B cell (primary cell): ENCODE measurements around the gene LAIR1. TPM values are rescaled to one million over a fixed set of nuclear protein-coding genes. Genes with fewer than 3 reads are reported as not detected.

Experiments used
- ATAC-seq: fragments of 200-7000 bp; cut with Tn5 transposase; one replicate; pipeline ENCODE4 v1.10.0; 2021; ENCODE audit warnings: low read depth, mild to moderate bottlenecking, moderate number of reproducible peaks, moderate library complexity
- CTCF ChIA-PET: fragments of 350-600 bp; sonication (Branson Sonifier 250); formaldehyde crosslinking; loops from one replicate; lab custom pipeline; 2021; ENCODE audit warnings: antibody characterized with exemption, inconsistent platforms; lab: Charles Lee
- POLR2A ChIA-PET: fragments of 350-600 bp; sonication (Branson Sonifier 250); formaldehyde crosslinking; loops from one replicate; lab custom pipeline; 2021; ENCODE audit warnings: antibody characterized with exemption; lab: Charles Lee
- DNase-seq: peaks from one replicate; pipeline ENCODE4 v3.0.0; 2013
- H2AFZ ChIP-seq: 2 replicates; pipeline ENCODE4 v1.6.1; 2012; ENCODE audit warnings: mild to moderate bottlenecking, low read depth, low read length; ENCODE audit not compliant: insufficient read depth, poor library complexity, severe bottlenecking
- H3K27ac ChIP-seq, 2 donors: 1 replicate in 1 of 2; 2 replicates in 1 of 2; pipeline ENCODE4 v1.5.1; 2012 to 2013; ENCODE audit warnings: low read length in 2 of 2, mild to moderate bottlenecking in 2 of 2, moderate library complexity in 1 of 2
- H3K27me3 ChIP-seq, 4 experiments: fragments of 200-600 bp in 1 of 4; sonication (generic) in 1 of 4; replicated peaks in 1 of 4; 1 replicate in 2 of 4; 2 replicates in 2 of 4; pipeline versions ENCODE4 v1.6.1 to v1.7.0; 2013 to 2016; ENCODE audit warnings: low read length in 3 of 4, mild to moderate bottlenecking in 2 of 4, mixed read lengths in 1 of 4, moderate library complexity in 1 of 4; ENCODE audit not compliant: insufficient read depth in 4 of 4, control insufficient read depth in 3 of 4; ENCODE audit errors: control extremely low read depth in 1 of 4
- H3K36me3 ChIP-seq, 2 experiments: replicated peaks in 1 of 2; 1 replicate in 1 of 2; 2 replicates in 1 of 2; pipeline versions ENCODE4 v1.6.1 to v1.7.1; 2013; ENCODE audit warnings: low read length in 1 of 2; ENCODE audit not compliant: insufficient read depth in 2 of 2, control insufficient read depth in 1 of 2; ENCODE audit errors: control extremely low read depth in 1 of 2, extremely low read depth in 1 of 2
- H3K4me1 ChIP-seq, 2 donors: fragments of 200-600 bp in 1 of 2; sonication (generic) in 1 of 2; 1 replicate in 1 of 2; 2 replicates in 1 of 2; pipeline versions ENCODE4 v1.5.1 to v1.6.1; 2013 to 2017; ENCODE audit warnings: low read length in 2 of 2; ENCODE audit not compliant: control insufficient read depth in 2 of 2, insufficient read depth in 2 of 2
- H3K4me2 ChIP-seq: replicated peaks from 2 replicates; pipeline ENCODE3; 2012; ENCODE audit warnings: mild to moderate bottlenecking, low read depth, low read length; ENCODE audit not compliant: poor library complexity, severe bottlenecking
- H3K4me3 ChIP-seq, 5 experiments: fragments of 200-600 bp in 1 of 5; sonication (generic) in 1 of 5; 1 replicate in 3 of 5; 2 replicates in 2 of 5; pipeline versions ENCODE4 v1.5.1 to v1.7.0; 2011 to 2016; ENCODE audit warnings: low read length in 4 of 5, mild to moderate bottlenecking in 4 of 5, low read depth in 2 of 5, control low read depth in 1 of 5, moderate library complexity in 1 of 5; ENCODE audit not compliant: insufficient read depth in 1 of 5; ENCODE audit errors: control extremely low read depth in 1 of 5, extremely low read depth in 1 of 5
- H3K79me2 ChIP-seq: fragments of 200-600 bp; sonication (generic); one replicate; pipeline ENCODE4 v1.6.0; 2016; ENCODE audit warnings: low read length; ENCODE audit not compliant: control insufficient read depth, insufficient read depth
- H3K9ac ChIP-seq: fragments of 200-600 bp; sonication (generic); 2 replicates; pipeline ENCODE4 v1.6.1; 2017; ENCODE audit warnings: mild to moderate bottlenecking, low read length, moderate library complexity
- H3K9me3 ChIP-seq, 3 donors: one replicate each; pipeline versions ENCODE4 v1.6.1 to v1.7.1; 2013; ENCODE audit warnings: low read length in 2 of 3; ENCODE audit not compliant: control insufficient read depth in 2 of 3, insufficient read depth in 1 of 3; ENCODE audit errors: control extremely low read depth in 1 of 3
- H4K20me1 ChIP-seq: 2 replicates; pipeline ENCODE4 v1.6.0; 2012; ENCODE audit warnings: mild to moderate bottlenecking, low read length; ENCODE audit not compliant: insufficient read depth, control insufficient read depth, poor library complexity, severe bottlenecking
- H3K27ac Mint-ChIP-seq: one replicate; pipeline ENCODE4 v1.8.0; 2021; ENCODE audit warnings: mixed read lengths
- H3K27me3 Mint-ChIP-seq: one replicate; pipeline ENCODE4 v1.8.0; 2021; ENCODE audit warnings: mixed read lengths
- H3K4me1 Mint-ChIP-seq: one replicate; pipeline ENCODE4 v1.8.0; 2021; ENCODE audit warnings: mixed read lengths
- H3K4me3 Mint-ChIP-seq: one replicate; pipeline ENCODE4 v1.8.0; 2021; ENCODE audit warnings: mixed read lengths
- H3K9me3 Mint-ChIP-seq: one replicate; pipeline ENCODE4 v1.8.0; 2022; ENCODE audit warnings: mixed read lengths; ENCODE audit not compliant: insufficient read depth
- EZH2 ChIP-seq: IDR thresholded peaks from 2 replicates; pipeline ENCODE4 v1.6.1; 2012; ENCODE audit warnings: borderline replicate concordance, low read depth, mild to moderate bottlenecking, moderate library complexity, low read length; ENCODE audit not compliant: insufficient read depth, poor library complexity, severe bottlenecking
- WGBS: methylation state at CpG from one replicate; pipeline ENCODE4 v1.1.5; 2013; ENCODE audit warnings: missing lambda C conversion rate; ENCODE audit not compliant: insufficient coverage; 5-methylcytosine and 5-hydroxymethylcytosine counted together
- intact Hi-C: fragments of 100-400 bp; cut with micrococcal nuclease; formaldehyde crosslinking; loops from one replicate; pipeline ENCODE4 v1.10.0; 2022
- polyA plus RNA-seq: library from polyadenylated mRNA; depleted of rRNA; stranded (reverse); fragments of >200 nt; gene quantifications from 2 replicates; pipeline ENCODE4 v1.2.3, GENCODE V29; 2012
- total RNA-seq, 2 donors: library from RNA; stranded (reverse); fragments of 120-200 nt in 1 of 2; gene quantifications; 1 replicate in 1 of 2; 2 replicates in 1 of 2; pipeline versions ENCODE4 v1.2.3 to v1.2.4, GENCODE V29; 2013 to 2022
- TF ChIP-seq, protein P1 (sequence below): fragments of 200-600 bp; IDR thresholded peaks from one replicate; pipeline ENCODE4 v1.8.0; 2022; ENCODE audit warnings: antibody characterized with exemption, mild to moderate bottlenecking

The LAIR1 gene
- total and polyA plus RNA-seq, 2 donors (not counting 1 experiment from before 2014, with no cell fraction given), result 41.5 to 173 TPM

DNA sequence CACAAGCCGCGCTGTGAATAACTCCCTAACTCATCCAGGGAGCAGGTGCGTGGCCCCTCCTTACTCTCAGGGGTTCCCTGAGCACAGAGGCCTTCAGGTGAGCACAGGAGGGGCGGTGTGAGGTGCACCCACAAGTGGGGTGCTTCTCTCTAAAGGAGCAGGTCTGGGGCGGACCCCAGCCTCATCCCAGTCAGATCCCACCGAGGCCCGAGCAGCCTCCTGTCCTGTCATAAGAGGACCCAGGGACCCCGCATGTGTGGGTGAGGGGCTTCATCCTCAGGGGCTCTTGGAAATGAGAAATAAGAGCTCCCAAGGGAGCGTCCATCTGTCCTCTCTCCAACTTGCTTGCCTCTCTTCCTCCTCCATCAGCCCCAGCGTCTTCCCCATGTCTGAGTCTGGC lies 48.8 kb downstream of the LAIR1 start:
- POLR2A ChIA-PET, result no interaction called here
- H3K4me3 Mint-ChIP-seq, result no peak overlapping the region
- H3K4me2 ChIP-seq, result no peak overlapping the region
- no CpG with 5 or more reads among the region's 10 CpGs for WGBS
- H3K4me1 ChIP-seq, result peaks cover 21 to 29% of the 10 kb centered on the region in 2 donors
- no peak for ATAC-seq
- H2AFZ ChIP-seq, result no peak overlapping the region
- H3K4me1 Mint-ChIP-seq, result peaks cover 32% of the 10 kb centered on the region
- no peak for DNase-seq
- TF ChIP-seq EZH2, result no peak
- TF ChIP-seq, protein P1, sequence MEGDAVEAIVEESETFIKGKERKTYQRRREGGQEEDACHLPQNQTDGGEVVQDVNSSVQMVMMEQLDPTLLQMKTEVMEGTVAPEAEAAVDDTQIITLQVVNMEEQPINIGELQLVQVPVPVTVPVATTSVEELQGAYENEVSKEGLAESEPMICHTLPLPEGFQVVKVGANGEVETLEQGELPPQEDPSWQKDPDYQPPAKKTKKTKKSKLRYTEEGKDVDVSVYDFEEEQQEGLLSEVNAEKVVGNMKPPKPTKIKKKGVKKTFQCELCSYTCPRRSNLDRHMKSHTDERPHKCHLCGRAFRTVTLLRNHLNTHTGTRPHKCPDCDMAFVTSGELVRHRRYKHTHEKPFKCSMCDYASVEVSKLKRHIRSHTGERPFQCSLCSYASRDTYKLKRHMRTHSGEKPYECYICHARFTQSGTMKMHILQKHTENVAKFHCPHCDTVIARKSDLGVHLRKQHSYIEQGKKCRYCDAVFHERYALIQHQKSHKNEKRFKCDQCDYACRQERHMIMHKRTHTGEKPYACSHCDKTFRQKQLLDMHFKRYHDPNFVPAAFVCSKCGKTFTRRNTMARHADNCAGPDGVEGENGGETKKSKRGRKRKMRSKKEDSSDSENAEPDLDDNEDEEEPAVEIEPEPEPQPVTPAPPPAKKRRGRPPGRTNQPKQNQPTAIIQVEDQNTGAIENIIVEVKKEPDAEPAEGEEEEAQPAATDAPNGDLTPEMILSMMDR, result no peak
- no peak overlapping the region for H3K27ac ChIP-seq
- intact Hi-C loops, result no loop called here
- no peaks in the 10 kb centered on the region for H3K36me3 ChIP-seq
- no peak overlapping the region for H3K27ac Mint-ChIP-seq
- H3K4me3 ChIP-seq, result no peak overlapping the region
- H3K27me3 ChIP-seq, result peaks cover 0 to 42% (median 20%) of the 10 kb centered on the region in 4 experiments
- H3K9me3 ChIP-seq, result no peaks in the 10 kb centered on the region
- H3K79me2 ChIP-seq, result no peaks in the 10 kb centered on the region
- CTCF ChIA-PET, result interaction anchor here (1.8 to 13.5 kb wide), 3 partner anchors 9 to 74 kb away, joined by 5 to 235 read pairs (median 11); no protein-coding TSS in a partner anchor
- no peak overlapping the region for H3K9ac ChIP-seq
- no peaks in the 10 kb centered on the region for H3K9me3 Mint-ChIP-seq
- no peaks in the 10 kb centered on the region for H4K20me1 ChIP-seq
- peaks cover 35% of the 10 kb centered on the region for H3K27me3 Mint-ChIP-seq

- Histone ChIP-seq H3K9ac (no peak within 1 kb of the TSS), H3K4me2 (peak within 1 kb of the TSS; percentile 25), H4K20me1 (no peaks in the 10 kb centered on the region), H2AFZ (no peak within 1 kb of the TSS), H3K36me3 (no peaks in the 10 kb centered on the region), H3K9me3 (no peaks in the 10 kb centered on the region), H3K4me1 (peaks cover 14 to 16% of the 10 kb centered on the region in 2 donors), H3K79me2 (no peaks in the 10 kb centered on the region), H3K27me3 (peaks cover 0 to 44% (median 26%) of the 10 kb centered on the region in 4 experiments), H3K27ac (no peak within 1 kb of the TSS), H3K4me3 (peak within 1 kb of the TSS in 1 of 5 experiments; percentile 55)
- ATAC-seq (peak; percentile 73), DNase-seq (peak; percentile 63)
- TF ChIP-seq EZH2, result no peak
- TF ChIP-seq, protein P1, result no peak
- 22% methylated on average over 12 of the region's 13 CpGs for WGBS
- peaks cover 39% of the 10 kb centered on the region for H3K27me3 Mint-ChIP-seq
- intact Hi-C loops, result no loop called here
- H3K4me3 Mint-ChIP-seq, result no peak within 1 kb of the TSS
- ChIA-PET POLR2A (no interaction called here), CTCF (interaction anchor here (0.9 kb wide), 1 partner anchor 41 kb away, joined by 4 read pairs; no protein-coding TSS in a partner anchor)
- H3K4me1 Mint-ChIP-seq, result peaks cover 15% of the 10 kb centered on the region
- H3K9me3 Mint-ChIP-seq, result no peaks in the 10 kb centered on the region
- H3K27ac Mint-ChIP-seq, result peak within 1 kb of the TSS; percentile 32
These were observed 52.0 kb downstream of the LAIR1 start, which contains the start of gene LILRA5 for GRCh38 chr19:54312436-54313377. TSS of gene LILRA5 (minus strand) at chr19:54313166. CDS start at chr19:54313019, 147 bp downstream.
